Activated gamma-delta T cell (primary cell): ENCODE data around the gene ACOT8.
"Not testable (repeated sequence)": the region's sequence is repeated elsewhere in the genome, so short reads cannot be mapped to it uniquely, and the experiment has no call there.

ENCODE experiments used
- DNase-seq: peaks from one replicate; lab custom pipeline; 2025; lab: John Stamatoyannopoulos, UW
- total RNA-seq, 2 donors: gene quantifications; one replicate each; lab custom pipeline; 2026; lab: John Stamatoyannopoulos, UW

Gene ACOT8
- total RNA-seq: 34.5 to 34.6 reads per million in 2 donors

DNA sequence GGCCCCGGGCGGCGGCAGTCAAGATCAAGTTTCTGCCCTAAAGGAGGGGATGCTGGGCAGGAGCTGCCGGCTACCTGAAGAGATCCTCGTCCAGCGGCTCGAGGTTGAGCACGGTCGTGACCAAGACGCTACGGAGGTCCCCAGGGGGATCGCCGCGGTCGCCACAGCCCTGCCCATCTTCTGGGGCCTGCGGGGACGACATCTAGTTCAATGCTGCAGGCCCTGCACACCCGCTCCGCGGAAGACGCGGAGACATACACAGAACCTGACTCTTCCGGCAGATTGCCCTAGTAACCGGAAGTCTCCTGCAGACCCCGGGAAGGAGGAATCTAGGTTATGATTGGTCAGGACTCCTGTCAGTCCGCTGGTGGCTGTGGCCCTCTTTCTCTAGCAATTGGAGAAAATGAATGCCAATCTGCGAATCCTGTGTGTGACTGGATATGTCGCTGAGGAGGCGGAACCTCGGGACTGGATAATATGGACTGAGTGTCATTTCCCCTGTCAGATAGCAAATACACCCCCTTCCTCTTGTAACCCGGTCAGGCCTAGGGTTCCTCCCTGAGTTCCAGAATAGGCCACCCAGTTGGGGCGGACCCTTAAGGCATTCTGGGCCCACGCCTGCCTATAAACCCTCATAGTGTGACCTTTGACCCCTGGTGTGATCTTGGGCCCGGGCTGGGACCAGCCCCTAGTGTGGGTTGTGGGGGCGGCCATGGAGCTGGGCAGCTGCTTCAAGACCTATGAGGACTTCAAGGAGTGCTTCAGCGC is at the start of gene ACOT8, which contains the start of gene ZSWIM3:
ACOT8 (minus strand) TSS at position 279 of the 768 bp plus-strand sequence; CDS start at position 202, 77 bp downstream.
ZSWIM3 (plus strand) TSS at position 501 of the 768 bp plus-strand sequence; CDS start at position 713, 212 bp downstream.
- DNase-seq: no peak

DNA sequence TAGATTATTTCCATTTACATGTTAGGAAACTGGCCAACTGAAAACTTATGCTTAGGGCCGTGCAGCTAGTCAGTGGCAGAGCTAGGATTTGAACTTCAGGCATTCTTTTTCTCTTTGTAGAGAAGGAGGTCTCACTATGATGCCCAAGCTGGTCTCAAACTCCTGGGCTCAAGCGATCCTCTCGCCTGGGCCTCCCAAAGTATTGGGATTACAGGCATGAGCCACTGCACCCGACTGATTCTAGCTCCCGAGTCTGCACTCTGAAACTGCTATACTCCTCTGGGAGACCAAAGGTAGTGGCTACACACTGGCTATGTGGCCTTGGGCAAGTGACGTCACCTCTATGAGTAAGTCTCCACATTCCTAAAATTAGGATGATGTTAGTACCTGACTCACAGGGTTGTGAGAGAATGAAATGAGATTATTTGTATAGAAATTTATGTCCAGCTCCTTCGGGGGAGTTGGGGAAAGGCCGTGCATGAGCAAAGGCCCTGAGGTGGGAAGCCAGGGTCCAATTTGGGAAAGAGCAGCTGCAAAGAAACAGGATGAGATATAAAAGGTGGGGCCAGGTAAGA is 48.4 kb upstream of the ACOT8 start:
- DNase-seq: no peak

DNA sequence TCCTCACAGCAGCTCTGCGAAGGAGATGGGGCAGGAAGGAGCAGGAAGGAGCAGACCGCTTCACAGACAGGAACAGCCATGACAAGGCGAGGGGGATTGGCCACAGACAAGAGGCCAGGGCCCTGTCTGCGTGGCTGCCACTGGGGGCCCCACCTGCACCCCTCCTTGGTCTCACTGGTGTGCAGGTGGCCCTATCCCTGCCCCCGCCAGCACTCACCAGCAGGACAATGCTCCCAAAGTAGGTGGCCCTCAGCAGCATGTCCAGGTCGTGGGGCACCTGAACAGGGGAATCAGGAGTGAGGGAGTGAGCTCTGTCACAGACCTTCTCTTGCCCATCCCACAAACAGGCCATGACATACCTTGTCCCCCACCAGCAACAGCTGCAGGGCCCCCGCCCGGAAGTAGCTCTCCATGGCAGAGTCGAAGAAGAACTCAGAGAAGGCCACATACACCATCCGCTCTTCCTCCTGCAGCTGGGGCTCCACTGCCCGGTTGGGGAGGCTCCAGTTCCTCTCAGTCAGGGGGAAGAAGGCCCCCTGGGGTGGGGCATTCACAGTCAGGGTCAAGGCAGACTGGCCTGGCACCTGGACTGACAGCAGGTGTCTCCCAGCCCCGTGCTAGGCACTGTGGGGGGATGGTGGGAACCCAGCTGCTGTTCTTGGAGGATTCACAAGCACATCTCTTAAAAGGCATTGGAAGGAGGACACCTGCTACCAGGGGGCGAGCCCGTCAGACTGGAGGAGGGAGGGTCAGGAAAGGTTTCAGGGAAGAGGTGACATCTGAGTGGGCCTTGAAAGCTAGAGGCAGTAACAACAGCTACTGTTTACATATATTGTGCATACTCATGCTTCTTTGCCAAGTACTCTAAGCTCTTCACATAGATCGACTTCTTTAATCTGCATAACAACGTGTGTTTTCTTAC is 47.7 kb upstream of the ACOT8 start:
- DNase-seq: no peak

DNA sequence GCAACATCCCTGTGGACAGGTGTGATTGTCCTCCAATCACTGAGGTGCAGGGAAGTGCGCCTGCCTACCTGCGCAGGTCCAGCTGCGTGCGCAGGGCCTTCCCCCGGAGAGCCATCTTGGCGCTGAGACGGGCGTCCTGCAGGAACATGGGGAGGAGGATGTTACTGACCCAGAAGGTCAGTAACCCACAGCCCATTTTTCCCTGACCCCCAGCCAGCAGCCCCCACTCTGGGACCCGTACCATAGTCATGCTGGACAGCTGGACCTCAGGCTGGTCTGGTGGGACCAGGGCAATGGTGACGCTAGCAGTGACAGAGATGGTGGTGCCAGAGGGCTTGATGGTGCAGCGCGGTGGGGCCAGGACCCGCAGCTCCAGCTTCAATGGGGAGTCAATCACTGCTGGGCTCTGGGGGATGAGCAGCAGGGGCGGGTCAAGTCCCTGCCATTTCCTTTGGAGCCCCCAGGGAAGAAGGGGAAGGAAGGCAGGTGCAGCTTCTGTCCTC is 45.1 kb upstream of the ACOT8 start:
- no peak for DNase-seq

DNA sequence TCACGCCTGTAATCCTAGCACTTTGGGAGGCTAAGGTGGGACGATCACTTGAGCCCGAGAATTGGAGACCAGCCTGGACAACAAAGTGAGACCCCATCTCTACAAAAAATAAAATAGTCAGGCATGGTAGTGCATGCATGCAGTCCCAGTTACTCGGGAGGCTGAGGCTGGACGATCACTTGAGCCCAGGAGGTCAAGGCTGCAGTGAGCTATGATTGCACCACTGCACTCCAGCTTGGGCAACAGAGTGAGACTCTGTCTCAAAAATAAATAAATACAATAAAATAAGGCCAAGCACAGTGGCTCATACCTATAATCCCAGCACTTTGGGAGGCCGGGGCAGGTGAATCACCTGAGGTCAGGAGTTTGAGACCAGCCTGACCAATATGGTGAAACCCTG is 44.1 kb upstream of the ACOT8 start:
- DNase-seq: not testable (repeated sequence)

DNA sequence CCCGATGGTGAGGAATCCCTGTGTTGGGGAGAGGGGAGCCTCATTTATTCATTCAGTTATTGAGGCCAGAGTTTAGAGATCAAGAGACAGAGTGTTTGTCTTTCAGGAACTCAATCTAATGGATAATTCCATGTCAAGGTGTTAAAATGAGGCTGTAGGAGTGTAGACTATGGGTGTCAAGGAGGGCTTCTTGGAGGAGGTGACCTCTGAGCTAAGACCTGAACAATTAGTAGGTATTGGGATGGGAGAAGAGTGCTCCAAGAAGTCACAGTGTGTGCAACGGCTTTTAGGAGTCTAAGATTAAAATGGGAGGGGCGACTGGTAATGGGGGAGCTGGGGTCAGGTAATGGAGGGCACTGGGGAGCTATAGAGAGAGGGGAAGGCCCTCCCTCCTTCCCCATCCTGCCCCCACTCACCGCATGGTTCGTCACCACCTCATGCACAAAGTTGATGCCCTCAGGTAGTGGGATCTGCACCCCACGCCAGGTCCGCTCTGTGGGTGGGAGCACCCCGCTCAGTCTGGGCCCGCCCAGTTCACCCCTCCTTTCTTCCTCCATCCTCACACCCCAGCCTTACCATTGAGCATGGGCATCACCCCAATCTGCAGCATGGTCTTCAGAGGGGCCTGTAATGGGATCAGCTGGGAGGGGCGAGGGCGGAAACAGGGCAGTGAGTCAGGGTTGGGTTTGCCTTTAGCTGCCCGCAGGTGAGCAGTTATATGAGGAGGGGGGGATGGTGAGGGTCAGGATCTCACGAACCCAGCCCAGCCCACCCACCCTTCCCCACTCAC is 42.0 kb upstream of the ACOT8 start:
- DNase-seq: no peak

DNA sequence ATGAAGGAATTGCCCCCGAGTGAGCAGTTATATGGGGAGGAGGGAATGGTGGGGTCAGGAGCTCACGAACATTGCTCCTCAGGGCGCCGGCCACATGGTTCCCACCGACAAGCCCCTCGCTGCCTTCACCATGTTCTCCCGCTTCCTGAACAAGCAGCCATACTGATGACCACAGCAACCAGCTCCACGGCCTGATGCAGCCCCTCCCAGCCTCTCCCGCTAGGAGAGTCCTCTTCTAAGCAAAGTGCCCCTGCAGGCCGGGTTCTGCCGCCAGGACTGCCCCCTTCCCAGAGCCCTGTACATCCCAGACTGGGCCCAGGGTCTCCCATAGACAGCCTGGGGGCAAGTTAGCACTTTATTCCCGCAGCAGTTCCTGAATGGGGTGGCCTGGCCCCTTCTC is 41.1 kb upstream of the ACOT8 start:
- no peak for DNase-seq

DNA sequence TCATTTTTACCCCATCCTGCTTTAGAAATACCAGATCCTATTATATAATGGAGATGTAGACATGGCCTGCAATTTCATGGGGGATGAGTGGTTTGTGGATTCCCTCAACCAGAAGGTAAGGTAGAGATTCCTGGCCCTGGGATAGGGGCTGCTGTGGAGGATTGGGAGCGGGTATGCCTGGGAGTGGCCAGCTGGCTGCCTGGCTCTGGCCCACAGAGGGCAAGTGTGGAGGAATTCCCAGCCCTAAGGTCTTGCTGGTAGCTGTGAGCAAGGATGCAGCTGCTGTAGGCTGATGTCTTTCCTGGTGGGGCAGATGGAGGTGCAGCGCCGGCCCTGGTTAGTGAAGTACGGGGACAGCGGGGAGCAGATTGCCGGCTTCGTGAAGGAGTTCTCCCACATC is 40.5 kb upstream of the ACOT8 start:
- DNase-seq: no peak

DNA sequence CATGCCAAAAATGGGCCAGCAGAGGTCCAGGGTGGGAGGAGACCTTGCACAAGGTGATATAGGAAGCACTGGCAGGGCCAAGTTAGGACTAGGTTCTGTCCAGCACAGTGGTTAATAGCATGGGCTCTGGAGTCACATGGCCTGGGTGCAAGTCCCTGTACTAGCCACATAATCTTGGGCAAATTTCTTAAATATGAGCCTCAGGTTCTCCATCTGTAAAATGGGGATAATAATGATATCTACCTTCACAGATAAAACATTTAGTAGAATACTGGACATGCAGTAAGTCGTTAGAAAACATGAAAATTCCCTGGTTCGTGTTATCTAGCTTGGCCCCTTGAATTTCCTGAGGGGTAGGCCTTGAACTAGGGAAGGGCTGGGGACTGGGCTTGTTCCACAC is 40.1 kb upstream of the ACOT8 start:
- no peak for DNase-seq

DNA sequence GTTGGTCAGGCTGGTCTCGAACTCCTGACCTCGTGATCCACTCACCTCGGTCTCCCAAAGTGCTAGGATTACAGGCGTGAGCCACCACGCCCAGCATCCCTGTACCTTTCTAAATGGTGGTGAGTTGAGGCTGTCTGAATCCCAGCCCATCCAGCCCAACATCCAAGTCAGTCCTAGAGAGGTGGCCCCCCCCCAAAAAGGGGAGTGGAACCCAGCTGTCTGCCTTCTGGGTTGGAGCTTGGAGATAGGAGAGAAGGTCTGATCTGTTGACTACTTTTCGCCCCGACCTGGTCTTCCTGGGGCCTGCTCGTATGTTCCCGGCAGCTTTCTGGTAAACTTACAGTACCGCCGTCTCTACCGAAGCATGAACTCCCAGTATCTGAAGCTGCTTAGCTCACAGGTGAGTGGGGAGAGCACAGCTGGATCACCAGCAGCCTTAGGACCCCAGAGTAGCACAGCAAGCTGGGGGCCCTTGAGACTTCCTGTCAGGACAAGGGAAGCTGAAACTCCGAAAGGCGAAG is 39.5 kb upstream of the ACOT8 start:
- no peak for DNase-seq

DNA sequence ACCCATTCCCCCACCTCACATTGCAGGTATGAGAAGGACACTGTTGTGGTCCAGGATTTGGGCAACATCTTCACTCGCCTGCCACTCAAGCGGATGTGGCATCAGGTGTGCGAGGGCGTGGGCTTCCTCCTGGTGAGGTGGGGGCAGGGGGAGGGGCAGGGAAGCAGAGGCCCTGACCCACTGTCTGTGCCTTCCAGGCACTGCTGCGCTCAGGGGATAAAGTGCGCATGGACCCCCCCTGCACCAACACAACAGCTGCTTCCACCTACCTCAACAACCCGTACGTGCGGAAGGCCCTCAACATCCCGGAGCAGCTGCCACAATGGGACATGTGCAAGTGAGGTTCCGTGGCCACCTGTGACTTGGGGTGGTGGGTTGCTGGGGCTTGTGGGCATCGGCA is 37.6 kb upstream of the ACOT8 start:
- no peak for DNase-seq

DNA sequence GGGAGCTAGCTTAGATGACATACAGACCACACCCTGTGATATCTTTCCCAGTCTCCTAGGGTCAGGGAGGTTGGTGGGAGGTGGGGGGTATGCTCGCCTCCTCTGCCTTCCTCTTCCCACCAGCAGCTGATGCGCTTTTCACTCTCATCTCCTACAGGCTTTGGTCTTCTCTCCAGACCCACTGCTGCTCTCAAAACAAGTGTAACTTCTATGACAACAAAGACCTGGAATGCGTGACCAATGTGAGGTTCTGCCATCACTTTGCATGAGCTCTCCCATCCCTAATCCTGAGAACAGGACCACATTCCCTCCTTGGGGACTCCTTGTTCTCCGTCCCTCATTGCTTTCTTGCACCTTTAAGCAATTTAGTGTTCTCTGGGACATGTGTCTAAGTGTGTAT is 36.6 kb upstream of the ACOT8 start:
- no peak for DNase-seq

DNA sequence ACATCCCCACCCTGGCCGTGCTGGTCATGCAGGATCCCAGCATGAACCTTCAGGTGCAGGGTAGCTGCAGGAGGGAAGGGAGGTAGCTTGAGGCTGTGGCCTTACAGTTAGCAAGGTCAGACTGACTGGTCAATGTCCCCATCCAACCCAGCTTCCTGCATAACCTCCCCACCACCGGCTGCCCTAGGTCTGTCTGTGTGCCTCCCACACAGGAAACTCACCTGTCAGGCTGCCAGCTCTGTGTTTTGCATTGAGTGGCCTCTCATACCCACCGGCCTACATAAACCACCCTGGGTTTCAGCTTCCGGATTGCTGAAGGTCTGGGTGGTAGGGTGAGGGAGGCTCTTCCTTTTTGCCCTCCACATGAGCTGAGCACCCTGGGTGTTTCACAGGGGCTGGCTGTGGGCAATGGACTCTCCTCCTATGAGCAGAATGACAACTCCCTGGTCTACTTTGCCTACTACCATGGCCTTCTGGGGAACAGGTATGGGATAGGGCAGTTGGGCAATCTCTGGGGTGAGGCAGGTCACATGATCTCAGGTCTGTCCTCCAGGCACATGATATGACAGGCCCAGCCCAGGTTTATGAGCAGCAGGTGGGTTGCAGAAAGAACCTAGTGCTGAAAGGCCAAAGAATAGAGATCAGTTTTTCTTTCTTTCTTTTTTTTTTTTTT is 35.8 kb upstream of the ACOT8 start:
- DNase-seq: no peak

DNA sequence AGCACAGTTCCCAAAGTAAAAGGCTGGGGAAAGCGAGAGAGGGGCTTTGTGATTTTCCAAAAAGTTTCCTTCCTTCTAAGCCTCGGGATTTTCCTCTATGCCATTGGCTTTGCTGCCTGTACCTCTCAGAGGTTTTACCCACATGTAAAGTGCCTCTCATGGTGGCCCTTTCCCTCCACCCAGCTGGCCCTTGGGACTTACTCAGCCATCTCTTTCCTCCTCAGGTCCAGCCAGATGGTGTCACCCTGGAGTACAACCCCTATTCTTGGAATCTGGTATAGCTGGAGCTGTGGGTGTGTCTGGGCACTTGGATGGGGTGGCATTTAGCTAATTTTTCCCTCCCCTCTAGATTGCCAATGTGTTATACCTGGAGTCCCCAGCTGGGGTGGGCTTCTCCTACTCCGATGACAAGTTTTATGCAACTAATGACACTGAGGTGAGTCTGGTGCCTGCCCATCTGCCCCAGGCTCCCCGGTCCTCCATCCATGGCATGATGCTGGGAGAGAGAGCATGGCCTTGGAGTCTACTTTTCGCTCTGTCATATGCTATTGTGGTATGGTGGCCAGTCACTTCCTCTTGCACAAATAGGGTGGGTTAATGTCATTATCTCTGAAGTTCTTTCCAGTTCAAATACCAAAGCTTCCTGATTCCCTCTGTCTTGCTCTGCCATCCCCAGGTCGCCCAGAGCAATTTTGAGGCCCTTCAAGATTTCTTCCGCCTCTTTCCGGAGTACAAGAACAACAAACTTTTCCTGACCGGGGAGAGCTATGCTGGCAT is 35.0 kb upstream of the ACOT8 start:
- DNase-seq: no peak

DNA sequence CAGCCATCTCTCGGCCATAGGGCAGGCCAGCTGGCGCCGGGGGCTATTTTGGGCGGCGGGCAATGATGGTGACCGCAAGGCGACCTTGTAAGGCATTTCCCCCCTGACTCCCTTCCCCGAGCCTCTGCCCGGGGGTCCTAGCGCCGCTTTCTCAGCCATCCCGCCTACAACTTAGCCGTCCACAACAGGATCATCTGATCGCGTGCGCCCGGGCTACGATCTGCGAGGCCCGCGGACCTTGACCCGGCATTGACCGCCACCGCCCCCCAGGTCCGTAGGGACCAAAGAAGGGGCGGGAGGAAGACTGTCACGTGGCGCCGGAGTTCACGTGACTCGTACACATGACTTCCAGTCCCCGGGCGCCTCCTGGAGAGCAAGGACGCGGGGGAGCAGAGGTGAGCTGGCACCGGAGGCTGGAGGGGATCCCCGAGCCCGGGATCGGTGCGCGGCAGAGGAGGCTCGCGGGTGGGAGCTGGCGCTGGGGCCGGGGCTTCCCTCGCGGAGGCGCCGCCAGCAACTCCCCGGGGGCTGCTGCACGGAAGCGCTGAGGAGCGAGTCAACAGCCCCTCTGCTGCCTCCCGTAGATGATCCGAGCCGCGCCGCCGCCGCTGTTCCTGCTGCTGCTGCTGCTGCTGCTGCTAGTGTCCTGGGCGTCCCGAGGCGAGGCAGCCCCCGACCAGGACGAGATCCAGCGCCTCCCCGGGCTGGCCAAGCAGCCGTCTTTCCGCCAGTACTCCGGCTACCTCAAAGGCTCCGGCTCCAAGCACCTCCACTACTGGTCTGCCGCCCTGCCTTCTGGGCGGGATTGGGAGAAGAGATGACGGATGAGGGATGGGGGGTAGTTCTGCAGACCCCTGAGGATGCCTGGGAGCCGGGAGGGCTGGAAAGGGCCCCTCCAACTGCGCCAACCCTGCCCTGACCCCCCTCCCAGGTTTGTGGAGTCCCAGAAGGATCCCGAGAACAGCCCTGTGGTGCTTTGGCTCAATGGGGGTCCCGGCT is 34.1 kb upstream of the ACOT8 start, which contains the start of the genes CTSA and NEURL2:
CTSA (plus strand) TSS at position 351 of the 999 bp plus-strand sequence; CDS start at position 585, 234 bp downstream.
NEURL2 (minus strand) TSS at position 224 of the 999 bp plus-strand sequence; CDS start at position 7, 217 bp downstream.
- DNase-seq: peak; percentile 63

DNA sequence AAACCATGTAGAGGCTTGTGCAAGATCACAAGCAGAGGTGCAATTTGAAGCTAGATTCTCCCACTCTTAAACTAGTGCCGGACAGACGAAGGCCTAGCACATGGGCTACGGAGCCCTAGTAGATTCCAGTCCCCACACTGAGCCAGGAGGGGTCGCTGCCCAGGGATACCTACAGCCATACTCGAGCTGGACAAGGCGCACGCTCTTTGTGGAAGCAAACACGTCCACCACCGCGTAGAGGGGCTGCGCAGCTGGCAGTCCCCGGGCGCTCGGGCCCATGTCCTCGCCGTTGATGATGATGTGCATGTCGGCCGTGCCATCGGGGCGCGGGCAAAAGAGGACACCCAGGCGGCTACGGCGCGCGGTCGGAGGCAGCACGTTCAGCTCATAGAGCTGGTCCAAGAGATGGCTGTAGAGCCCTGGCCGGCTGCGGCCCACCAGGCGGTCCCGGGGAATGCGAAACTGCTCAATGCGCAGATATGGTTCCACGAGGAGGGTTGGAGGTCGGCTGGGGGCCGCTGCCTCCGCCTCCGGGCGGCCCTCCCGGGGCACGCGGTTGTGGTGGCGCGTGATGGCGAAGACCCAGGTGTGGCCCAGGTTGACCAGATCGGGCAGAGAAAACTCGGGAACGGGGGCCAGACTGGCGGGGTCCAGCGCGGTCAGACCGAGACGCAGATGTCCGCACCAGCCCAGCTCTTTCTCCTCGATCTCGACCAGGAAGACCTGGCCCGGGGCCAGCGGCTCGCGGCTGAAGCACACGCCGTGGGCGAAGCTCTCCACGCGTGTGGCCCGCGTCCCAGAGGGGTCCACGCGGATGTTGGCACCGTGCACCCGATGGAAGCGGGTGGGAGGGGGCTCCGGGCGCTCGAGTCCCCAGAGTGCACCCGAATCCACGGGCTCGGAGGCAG is 33.1 kb upstream of the ACOT8 start:
- no peak for DNase-seq

DNA sequence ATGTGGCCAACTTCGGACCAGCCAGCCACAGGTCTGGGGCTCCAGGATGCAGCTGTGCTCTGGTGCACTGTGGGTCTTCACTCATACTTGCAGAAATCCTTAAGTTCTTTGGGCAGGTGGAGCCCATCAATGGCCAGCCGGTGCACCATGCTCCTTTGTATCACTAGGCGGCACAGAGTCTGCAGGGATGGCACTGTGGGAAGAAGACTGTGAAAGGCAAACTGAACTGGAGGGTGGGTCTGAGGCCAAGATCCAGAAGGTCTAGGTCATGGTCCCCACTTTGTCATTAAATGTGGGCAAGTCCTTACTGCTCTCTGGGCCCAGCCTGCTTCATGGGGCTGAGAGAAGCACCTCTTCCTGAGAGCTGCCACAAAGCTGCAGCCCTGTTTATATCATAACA is 31.5 kb upstream of the ACOT8 start:
- no peak for DNase-seq
